Measurements from ENCODE around the gene ATP2B3.

DNA sequence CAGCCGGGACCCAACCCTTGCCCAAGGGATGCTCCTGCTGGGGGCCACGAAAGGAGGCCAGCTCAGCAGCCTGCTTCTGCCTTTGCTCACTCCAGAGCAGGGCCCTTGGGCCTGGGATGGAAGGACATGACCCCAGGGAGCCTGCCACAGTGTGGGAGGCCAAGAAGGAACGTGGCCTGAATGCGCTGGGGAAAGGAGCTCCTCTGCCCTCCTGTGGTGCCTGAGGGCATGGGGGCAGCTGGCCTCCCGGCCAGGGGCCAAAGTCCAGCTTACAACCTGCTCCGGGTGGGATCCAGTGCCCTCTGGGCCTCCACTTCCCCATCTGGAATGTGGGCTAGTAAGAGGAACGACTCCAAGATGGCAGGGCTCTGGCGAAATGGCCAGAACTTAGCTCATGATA, 2.0 kb upstream of the ATP2B3 start:
- TF ChIP-seq, protein P1, sequence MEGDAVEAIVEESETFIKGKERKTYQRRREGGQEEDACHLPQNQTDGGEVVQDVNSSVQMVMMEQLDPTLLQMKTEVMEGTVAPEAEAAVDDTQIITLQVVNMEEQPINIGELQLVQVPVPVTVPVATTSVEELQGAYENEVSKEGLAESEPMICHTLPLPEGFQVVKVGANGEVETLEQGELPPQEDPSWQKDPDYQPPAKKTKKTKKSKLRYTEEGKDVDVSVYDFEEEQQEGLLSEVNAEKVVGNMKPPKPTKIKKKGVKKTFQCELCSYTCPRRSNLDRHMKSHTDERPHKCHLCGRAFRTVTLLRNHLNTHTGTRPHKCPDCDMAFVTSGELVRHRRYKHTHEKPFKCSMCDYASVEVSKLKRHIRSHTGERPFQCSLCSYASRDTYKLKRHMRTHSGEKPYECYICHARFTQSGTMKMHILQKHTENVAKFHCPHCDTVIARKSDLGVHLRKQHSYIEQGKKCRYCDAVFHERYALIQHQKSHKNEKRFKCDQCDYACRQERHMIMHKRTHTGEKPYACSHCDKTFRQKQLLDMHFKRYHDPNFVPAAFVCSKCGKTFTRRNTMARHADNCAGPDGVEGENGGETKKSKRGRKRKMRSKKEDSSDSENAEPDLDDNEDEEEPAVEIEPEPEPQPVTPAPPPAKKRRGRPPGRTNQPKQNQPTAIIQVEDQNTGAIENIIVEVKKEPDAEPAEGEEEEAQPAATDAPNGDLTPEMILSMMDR (IDR thresholded peaks at IDR 0.05 in 4 of 5, conservative IDR thresholded peaks at IDR 0.05 in 1 of 5) = no peak
- TF ChIP-seq POLR2A (IDR thresholded peaks at IDR 0.05) = no peak
